ENCODE data around the gene FGD6.

Gene FGD6

GRCh38 chr12:95073698-95074520, 143.4 kb downstream of the FGD6 start:
- no peak for DNase-seq

GRCh38 chr12:95072900-95073697, 144.2 kb downstream of the FGD6 start, which contains the start of gene NR2C1:
Gene NR2C1 (minus strand): TSS chr12:95073618. CDS start chr12:95067384, 6,234 bp downstream.
- DNase-seq, result peak; percentile 74

- DNase-seq, result no peak
Observed at GRCh38 chr12:95070378-95070777, 146.9 kb downstream of the FGD6 start.

GRCh38 chr12:95066091-95066855, 151.0 kb downstream of the FGD6 start:
- DNase-seq, result no peak

GRCh38 chr12:95060951-95061350, 156.3 kb downstream of the FGD6 start:
- no peak for DNase-seq

GRCh38 chr12:95059984-95060383, 157.3 kb downstream of the FGD6 start:
- no peak for DNase-seq

GRCh38 chr12:95057424-95057823, 159.8 kb downstream of the FGD6 start:
- no peak for DNase-seq

- DNase-seq, result no peak
Observed at GRCh38 chr12:95055057-95055456, 162.2 kb downstream of the FGD6 start.

GRCh38 chr12:95054206-95054605, 163.1 kb downstream of the FGD6 start:
- no peak for DNase-seq

GRCh38 chr12:95051241-95051640, 166.0 kb downstream of the FGD6 start:
- no peak for DNase-seq

GRCh38 chr12:95037906-95038305, 179.4 kb downstream of the FGD6 start:
- no peak for DNase-seq

- DNase-seq, result no peak
Observed at GRCh38 chr12:95034750-95035149, 182.5 kb downstream of the FGD6 start.
